Middle frontal gyrus (tissue), 1 donor: ENCODE results near the gene LRIG1.

Experiments
- DNase-seq: peaks from one replicate; pipeline ENCODE4 v3.0.0-alpha.2; 2015; ENCODE audit warnings: low spot score; ENCODE audit errors: extremely low spot score

Gene LRIG1

GRCh38 chr3:66449411-66449974 lies 51.3 kb downstream of the LRIG1 start:
- DNase-seq = no peak

GRCh38 chr3:66444146-66444644 lies 56.6 kb downstream of the LRIG1 start:
- DNase-seq = no peak

- no peak for DNase-seq
Observed at GRCh38 chr3:66443118-66443803, 57.6 kb downstream of the LRIG1 start.

GRCh38 chr3:66442254-66443117 lies 58.3 kb downstream of the LRIG1 start:
- no peak for DNase-seq

- no peak for DNase-seq
Observed at GRCh38 chr3:66441692-66442091, 59.1 kb downstream of the LRIG1 start.

- DNase-seq = no peak
Observed at GRCh38 chr3:66441129-66441528, 59.7 kb downstream of the LRIG1 start.

GRCh38 chr3:66439666-66440344 lies 61.0 kb downstream of the LRIG1 start:
- DNase-seq = no peak

GRCh38 chr3:66438046-66438445 lies 62.8 kb downstream of the LRIG1 start:
- DNase-seq = no peak

GRCh38 chr3:66437341-66437929 lies 63.4 kb downstream of the LRIG1 start:
- no peak for DNase-seq

GRCh38 chr3:66435989-66436388 lies 64.8 kb downstream of the LRIG1 start:
- no peak for DNase-seq

- DNase-seq = no peak
Observed at GRCh38 chr3:66434726-66435125, 66.1 kb downstream of the LRIG1 start.

- no peak for DNase-seq
Observed at GRCh38 chr3:66433522-66433782, 67.4 kb downstream of the LRIG1 start.

GRCh38 chr3:66432767-66433521 lies 67.9 kb downstream of the LRIG1 start:
- DNase-seq = no peak

- DNase-seq = no peak
Observed at GRCh38 chr3:66432041-66432766, 68.6 kb downstream of the LRIG1 start.

GRCh38 chr3:66431494-66431893 lies 69.3 kb downstream of the LRIG1 start:
- DNase-seq = no peak

GRCh38 chr3:66430876-66431275 lies 69.9 kb downstream of the LRIG1 start:
- DNase-seq = no peak

- DNase-seq = no peak
Observed at GRCh38 chr3:66428733-66429132, 72.1 kb downstream of the LRIG1 start.

- DNase-seq = no peak
Observed at GRCh38 chr3:66427951-66428474, 72.8 kb downstream of the LRIG1 start.

GRCh38 chr3:66427352-66427751 lies 73.5 kb downstream of the LRIG1 start:
- DNase-seq = no peak

- no peak for DNase-seq
Observed at GRCh38 chr3:66426135-66426534, 74.7 kb downstream of the LRIG1 start.
